Right cardiac atrium (tissue), 5 donors: ENCODE data around the gene CHADL. TPM values are rescaled to one million over a fixed set of nuclear protein-coding genes. Genes with fewer than 3 reads are reported as not detected.
A peak's percentile ranks its signal among the peaks of the same experiment; 100 is the strongest.

Experiments
- ATAC-seq, 2 donors: fragments of 200-7000 bp; cut with Tn5 transposase; one replicate each; pipeline versions ENCODE4 v1.8.0 to v1.9.1; 2020; ENCODE audit warnings: moderate library complexity in 2 of 2, mild to moderate bottlenecking in 1 of 2
- DNase-seq, 3 donors: peaks; one replicate each; pipeline ENCODE4 v3.0.0-alpha.2; 2020
- H3K27ac ChIP-seq: one replicate; pipeline ENCODE4 v1.5.1; 2013; ENCODE audit warnings: mild to moderate bottlenecking, low read length, control low read depth, moderate library complexity
- H3K27me3 ChIP-seq: one replicate; pipeline ENCODE4 v1.6.1; 2013; ENCODE audit not compliant: control insufficient read depth, insufficient read depth
- H3K4me1 ChIP-seq: one replicate; pipeline ENCODE4 v1.6.1; 2013; ENCODE audit warnings: low read length; ENCODE audit not compliant: control insufficient read depth, insufficient read depth
- H3K4me3 ChIP-seq: one replicate; pipeline ENCODE4 v1.5.1; 2013; ENCODE audit warnings: low read length, control low read depth
- H3K9me3 ChIP-seq: one replicate; pipeline ENCODE4 v1.6.1; 2013; ENCODE audit warnings: low read length; ENCODE audit not compliant: control insufficient read depth
- WGBS: extraction: QIAGEN DNeasy Blood & Tissue Kit; methylation state at CpG from one replicate; pipeline ENCODE4 v1.1.7; 2013; 5-methylcytosine and 5-hydroxymethylcytosine counted together
- intact Hi-C, 4 donors: fragments of 100-400 bp; cut with DNase I; formaldehyde crosslinking; loops; one replicate each; pipeline versions ENCODE4 v1.11.0 to v1.14.0; 2022 to 2023
- polyA plus RNA-seq: library from polyadenylated mRNA; stranded (reverse); fragments of 200-250 nt; gene quantifications from one replicate; pipeline ENCODE4 v1.2.3, GENCODE V29; 2013
- total RNA-seq, 4 donors: library from RNA; stranded (reverse); fragmentation: NEBNext Ultra II Directional; extraction: Animal tissue kit (Norgen Biotek cat#: 25700); gene quantifications; one replicate each; pipeline ENCODE4 v1.2.1, GENCODE V29; 2021
- donor health status: healthy with polysubstance abuse.
- donor health status: DM: no; HTN: yes; CAD: no.
- donor health status: DM: no; HTN: no; CAD: no.
- donor health status: DM: no; HTN: yes; CAD: no; lungs with severe emphysema.
- donor health status: DM: yes; HTN: yes; CAD: no.

The CHADL gene
- total and polyA plus RNA-seq, 5 donors: 15.5 to 39.2 (median 24.2) TPM

DNA sequence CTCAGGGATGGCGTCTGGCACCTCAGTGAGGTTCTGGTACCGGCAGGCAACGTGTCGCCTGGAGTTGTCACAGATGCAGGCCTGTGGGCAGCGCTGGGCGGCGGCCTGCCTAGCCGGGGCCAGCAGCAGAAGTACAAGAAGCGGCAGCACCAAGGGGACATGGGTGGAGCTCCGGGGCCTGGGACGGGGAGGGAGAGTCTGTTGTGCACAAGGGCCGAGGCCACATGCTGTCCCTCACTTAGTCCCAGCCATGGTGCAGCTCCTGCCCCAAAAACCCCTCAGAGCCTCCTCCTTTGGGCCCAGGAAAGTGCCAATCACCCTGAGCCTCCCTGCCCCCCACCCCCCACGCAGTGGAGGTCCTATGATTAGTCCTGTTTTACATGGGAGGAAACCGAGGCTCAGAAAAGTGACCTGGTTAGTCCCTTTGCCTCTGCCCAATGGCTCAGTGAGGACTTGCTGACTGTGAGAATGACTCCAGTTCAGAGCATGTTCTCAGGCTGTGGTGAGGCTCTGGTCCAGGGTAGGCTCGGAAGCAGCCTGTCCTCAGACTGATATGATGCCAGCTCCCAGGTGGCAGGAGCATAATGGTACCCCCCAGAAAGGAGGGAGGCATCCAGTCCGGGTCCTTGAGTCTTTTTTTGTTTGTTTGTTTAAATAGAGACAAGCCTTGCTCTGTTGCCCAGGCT is 1.1 kb downstream of the CHADL start:
- H3K27me3 ChIP-seq: no peaks in the 10 kb centered on the region
- intact Hi-C loops: no loop called here
- WGBS: 77% methylated on average over 16 of the region's 16 CpGs
- H3K27ac ChIP-seq: no peak overlapping the region
- ATAC-seq (no peak), DNase-seq (peak in 1 of 3 donors; percentile 46)
- H3K4me1 ChIP-seq: peaks cover 2% of the 10 kb centered on the region
- H3K9me3 ChIP-seq: no peaks in the 10 kb centered on the region
- H3K4me3 ChIP-seq: no peak overlapping the region

DNA sequence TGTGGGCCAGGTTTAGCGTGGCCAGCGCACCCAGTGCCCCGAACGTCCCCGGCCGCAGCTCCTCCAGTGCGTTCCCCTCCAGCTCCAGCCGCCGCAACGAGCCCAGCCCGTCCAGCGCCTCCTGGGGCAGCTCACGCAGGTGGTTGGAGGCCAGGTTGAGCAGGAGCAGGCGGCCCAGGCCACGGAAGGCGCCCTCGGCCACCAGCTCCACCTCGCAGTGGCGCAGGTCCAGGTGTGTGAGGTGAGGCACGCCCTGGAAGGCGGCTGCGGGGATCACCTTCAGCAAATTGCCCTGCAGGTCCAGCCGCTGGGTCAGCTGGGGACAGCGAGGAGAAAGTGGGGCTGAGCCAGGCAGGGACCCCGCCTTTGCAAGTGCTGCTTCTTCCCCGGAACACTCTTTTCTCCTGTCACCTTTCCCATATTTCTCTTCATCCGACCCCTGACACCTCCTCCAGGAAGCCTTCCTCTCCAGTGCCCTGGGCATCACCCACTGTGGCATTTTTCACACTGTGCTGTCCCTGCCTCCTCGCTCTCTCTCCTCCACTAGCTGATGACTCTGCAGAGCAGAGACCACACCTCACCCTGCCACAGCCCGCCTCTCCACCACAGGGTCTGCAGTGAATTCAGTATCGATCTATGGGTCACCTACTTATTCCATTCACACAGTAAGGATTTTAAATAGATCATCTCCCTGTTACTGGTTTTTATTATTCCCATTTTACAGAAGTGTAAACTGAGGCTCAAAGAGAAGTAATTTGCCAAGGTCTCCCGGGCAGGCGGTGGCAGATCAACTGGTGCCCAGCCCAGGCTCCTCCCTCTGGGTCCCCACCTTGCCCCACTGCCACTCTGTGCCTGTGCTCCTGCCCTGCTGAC is 1.9 kb downstream of the CHADL start:
- no peak for ATAC-seq

DNA sequence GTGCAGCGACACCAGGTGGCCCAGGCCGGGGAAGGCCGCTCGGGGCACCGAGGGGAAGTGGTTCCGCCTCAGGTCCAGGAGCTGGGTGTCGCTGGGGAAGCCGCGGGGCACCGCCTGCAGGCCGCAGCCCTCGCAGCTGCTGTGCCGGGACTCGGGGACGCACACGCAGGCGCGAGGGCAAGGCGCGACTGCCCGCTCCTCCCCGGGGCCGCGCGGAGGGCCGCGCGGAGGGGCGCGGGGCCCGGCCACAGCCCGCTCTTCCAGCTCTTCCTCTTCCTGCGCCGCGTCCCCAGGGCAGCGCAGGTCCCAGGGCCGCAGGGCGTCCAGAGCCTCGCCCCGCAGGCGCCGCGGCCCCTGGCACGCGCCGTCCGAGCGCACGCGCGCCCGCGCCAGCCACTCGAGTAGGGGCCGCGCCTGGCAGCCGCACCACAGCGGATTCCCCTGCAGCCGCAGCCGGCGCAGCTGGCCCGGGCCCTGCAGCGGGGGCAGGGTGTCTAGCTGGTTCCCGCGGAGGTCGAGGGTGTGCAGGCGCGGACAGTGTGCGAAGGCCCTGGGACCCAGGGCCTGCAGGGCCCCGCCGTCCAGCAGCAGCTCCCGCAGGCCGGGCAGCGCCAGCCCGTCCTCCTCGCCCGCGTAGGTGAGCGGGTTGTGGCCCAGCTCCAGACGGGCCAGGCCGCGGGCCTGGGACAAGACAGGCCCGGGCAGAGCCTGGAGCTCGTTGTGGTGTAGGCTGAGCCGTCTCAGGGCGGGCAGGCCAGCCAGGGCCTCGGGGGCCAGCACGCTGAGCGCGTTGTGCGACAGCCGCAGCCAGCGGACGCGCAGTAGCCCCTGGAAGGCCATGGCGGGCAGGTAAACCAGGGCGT is 2.8 kb downstream of the CHADL start:
- Histone ChIP-seq H3K4me3 (peak overlapping the region; percentile 30), H3K9me3 (no peaks in the 10 kb centered on the region), H3K27me3 (no peaks in the 10 kb centered on the region), H3K4me1 (peaks cover 2% of the 10 kb centered on the region), H3K27ac (no peak overlapping the region)
- 13% methylated on average over 97 of the region's 97 CpGs for WGBS
- intact Hi-C loops: no loop called here
- DNase-seq (peak; percentile 71 to 90 (median 90)), ATAC-seq (peak; percentile 63)

More for the DNA sequence above, 1.9 kb downstream of the CHADL start:
- Histone ChIP-seq H3K9me3 (no peaks in the 10 kb centered on the region), H3K27ac (no peak overlapping the region), H3K4me1 (peaks cover 2% of the 10 kb centered on the region), H3K27me3 (no peaks in the 10 kb centered on the region), H3K4me3 (no peak overlapping the region)
- intact Hi-C loops: no loop called here
- peak in 1 of 3 donors; percentile 47 for DNase-seq
- 91% methylated on average over 32 of the region's 32 CpGs for WGBS

DNA sequence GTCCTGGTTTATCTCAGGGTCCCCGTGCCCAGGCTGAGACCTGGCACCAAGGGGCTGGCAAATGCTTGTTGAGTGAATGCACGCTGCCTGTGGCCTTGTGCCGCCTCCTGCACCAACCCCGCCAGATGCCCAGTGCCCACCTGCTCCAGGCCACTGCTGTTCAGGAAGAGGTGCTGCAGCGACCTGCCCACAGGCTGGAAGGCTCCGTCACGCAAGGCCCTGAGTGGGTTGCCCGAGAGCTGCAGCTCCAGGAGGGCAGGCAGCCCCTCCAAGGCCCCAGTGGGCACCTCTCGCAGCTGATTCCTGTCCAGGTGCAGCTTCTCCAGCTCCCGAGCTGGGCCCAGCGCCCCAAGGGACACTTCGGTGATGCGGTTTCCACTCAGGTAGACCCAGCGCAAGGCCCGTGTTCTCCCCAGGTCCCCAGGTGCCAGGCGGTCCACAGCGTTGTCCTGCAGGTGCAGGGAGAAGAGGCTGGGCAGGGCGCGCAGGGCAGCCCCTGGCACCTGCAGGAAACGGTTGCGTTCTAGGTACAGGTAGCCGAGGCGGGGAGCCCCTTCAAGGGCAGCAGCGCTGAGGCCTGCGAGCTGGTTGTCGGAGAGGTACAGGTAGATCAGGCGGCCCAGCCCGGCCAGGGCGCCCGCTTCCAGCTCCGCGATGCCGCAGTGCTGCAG is 3.6 kb downstream of the CHADL start:
- 62% methylated on average over 33 of the region's 33 CpGs for WGBS
- Histone ChIP-seq H3K27me3 (no peaks in the 10 kb centered on the region), H3K4me1 (peaks cover 2% of the 10 kb centered on the region), H3K27ac (no peak overlapping the region), H3K9me3 (no peaks in the 10 kb centered on the region), H3K4me3 (peak overlapping the region; percentile 30)
- DNase-seq (peak in 2 of 3 donors; percentile 51 to 60), ATAC-seq (no peak)
- intact Hi-C loops: no loop called here

DNA sequence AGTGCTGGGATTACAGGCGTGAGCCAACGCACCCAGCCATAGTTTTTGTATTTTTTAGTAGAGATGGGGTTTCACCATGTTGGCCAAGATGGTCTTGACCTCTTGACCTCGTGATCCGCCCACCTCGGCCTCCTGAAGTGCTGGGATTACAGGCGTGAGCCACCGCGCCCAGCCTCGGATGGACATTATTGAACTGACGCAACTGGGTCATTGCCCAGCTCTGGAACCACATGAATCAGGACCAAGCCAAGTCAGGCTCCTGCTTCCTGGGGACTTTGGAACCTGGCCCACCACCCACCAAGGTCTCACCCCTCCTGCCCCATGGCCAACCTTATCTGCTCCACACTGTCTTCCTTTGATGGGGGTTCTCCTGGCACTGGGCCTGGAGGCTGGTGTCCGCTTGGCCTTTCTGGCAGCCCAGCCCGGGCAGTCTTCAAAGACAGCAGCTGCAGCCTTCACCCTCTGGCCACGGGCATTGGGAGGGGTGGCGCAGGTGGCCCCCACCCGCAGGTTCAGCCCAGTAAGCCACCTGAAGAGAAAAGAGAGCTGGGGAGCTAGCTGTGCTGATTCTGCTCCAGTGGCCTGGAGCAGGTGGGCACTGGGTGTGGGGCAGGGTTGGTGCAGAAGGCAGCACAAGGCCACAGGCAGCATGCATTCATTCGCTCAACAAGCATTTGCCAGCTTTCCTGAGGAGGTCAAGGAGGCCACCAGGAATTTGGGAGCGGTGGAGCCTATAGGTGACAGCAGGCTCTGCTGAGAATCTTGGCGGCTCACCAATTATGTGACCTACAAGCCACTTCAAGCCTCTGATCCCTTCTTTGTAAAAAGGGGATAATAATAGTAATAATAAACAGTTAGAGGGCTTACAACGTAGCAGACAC is 5.7 kb downstream of the CHADL start:
- Histone ChIP-seq H3K27ac (no peak overlapping the region), H3K27me3 (no peaks in the 10 kb centered on the region), H3K9me3 (no peaks in the 10 kb centered on the region), H3K4me1 (peaks cover 6% of the 10 kb centered on the region), H3K4me3 (no peak overlapping the region)
- intact Hi-C loops: no loop called here
- ATAC-seq: no peak
- DNase-seq: peak in 2 of 3 donors; percentile 50 to 65
- 77% methylated on average over 19 of the region's 19 CpGs for WGBS

GRCh38 chr22:41231369-41231768 is 9.4 kb downstream of the CHADL start:
- no peaks in the 10 kb centered on the region for H3K9me3 ChIP-seq
- intact Hi-C loops: no loop called here
- ATAC-seq (no peak), DNase-seq (peak in 1 of 3 donors; percentile 12)
- 76% methylated on average over 7 of the region's 7 CpGs for WGBS
- H3K27me3 ChIP-seq: no peaks in the 10 kb centered on the region
- no peak overlapping the region for H3K27ac ChIP-seq
- no peak overlapping the region for H3K4me3 ChIP-seq
- H3K4me1 ChIP-seq: peaks cover 4% of the 10 kb centered on the region

GRCh38 chr22:41230401-41230785 is 10.3 kb downstream of the CHADL start:
- peak overlapping the region; percentile 53 for H3K27ac ChIP-seq
- DNase-seq (no peak), ATAC-seq (no peak)
- peaks cover 4% of the 10 kb centered on the region for H3K4me1 ChIP-seq
- no peaks in the 10 kb centered on the region for H3K9me3 ChIP-seq
- intact Hi-C loops: no loop called here
- H3K27me3 ChIP-seq: no peaks in the 10 kb centered on the region
- no peak overlapping the region for H3K4me3 ChIP-seq
- WGBS: 76% methylated on average over 9 of the region's 9 CpGs

- WGBS: 52% methylated on average over 17 of the region's 17 CpGs
- Histone ChIP-seq H3K27me3 (no peaks in the 10 kb centered on the region), H3K27ac (peak overlapping the region; percentile 53), H3K9me3 (no peaks in the 10 kb centered on the region), H3K4me3 (no peak overlapping the region), H3K4me1 (peaks cover 4% of the 10 kb centered on the region)
- ATAC-seq (peak; percentile 34 to 53), DNase-seq (peak in 2 of 3 donors; percentile 55 to 77)
- intact Hi-C loops: no loop called here
Observed at GRCh38 chr22:41229730-41230400, 10.9 kb downstream of the CHADL start.

DNA sequence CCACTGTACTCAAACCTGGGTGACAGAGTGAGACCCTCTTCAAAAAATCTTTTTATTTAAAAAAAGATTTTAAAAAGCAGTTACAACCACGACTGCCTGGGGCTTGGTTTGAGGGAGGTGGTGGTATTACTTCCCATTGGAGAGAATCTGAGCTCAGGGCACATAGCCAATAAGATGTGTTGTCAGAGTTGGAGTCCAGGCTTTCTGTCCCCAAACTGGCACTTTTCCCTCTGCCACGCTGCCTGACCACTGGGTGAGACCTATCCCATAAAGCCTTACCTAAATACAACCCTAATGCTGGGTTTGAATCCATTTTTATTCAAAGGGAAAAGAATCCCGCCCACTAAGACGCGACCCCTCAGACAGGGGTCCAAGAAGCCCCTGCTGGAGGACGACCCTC is 11.5 kb downstream of the CHADL start:
- DNase-seq (no peak), ATAC-seq (no peak)
- 82% methylated on average over 6 of the region's 6 CpGs for WGBS
- Histone ChIP-seq H3K27ac (no peak overlapping the region), H3K27me3 (no peaks in the 10 kb centered on the region), H3K4me1 (peaks cover 4% of the 10 kb centered on the region), H3K4me3 (no peak overlapping the region), H3K9me3 (no peaks in the 10 kb centered on the region)
- intact Hi-C loops: no loop called here
